Lung microvascular endothelial cell (primary cell): ENCODE results near the gene NEIL1. TPM values are rescaled to one million over a fixed set of nuclear protein-coding genes. Genes with fewer than 3 reads are reported as not detected.
A peak's percentile ranks its signal among the peaks of the same experiment; 100 is the strongest.
"Not testable (repeated sequence)": the region's sequence is repeated elsewhere in the genome, so short reads cannot be mapped to it uniquely, and the experiment has no call there.

ENCODE experiments used
- DNase-seq, 2 donors: peaks; one replicate each; pipeline versions ENCODE4 v3.0.0 to v3.0.0-alpha.2; 2010; ENCODE audit warnings: low read depth in 2 of 2
- total RNA-seq: library from RNA; depleted of rRNA; stranded (reverse); fragments of >200 nt; gene quantifications from 2 replicates; pipeline ENCODE4 v1.2.1, GENCODE V29; 2014

The NEIL1 gene
- total RNA-seq, 1 donor from 2014 or later: 13.3 TPM

- not testable (repeated sequence) for DNase-seq
Measured at GRCh38 chr15:75333654-75334419, 13.0 kb upstream of the NEIL1 start.

DNA sequence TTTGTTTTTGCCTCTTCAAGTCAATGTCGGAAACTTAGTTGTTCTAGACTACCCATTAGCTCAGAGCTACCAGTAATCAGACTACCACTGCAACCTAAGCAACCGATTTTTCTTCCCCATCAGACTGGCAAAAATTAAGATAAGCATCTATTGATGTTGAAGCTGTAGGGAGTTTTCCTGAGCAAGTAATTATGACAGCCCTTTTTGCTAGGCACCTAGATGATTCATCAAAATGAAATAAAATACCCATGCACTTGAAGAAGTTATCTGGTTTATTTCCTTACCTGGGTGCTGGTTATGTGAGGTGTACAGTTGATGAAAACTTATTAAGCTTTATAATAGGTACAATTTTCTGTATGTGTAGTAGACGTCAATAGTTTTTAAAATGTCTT, 11.5 kb upstream of the NEIL1 start:
- no peak for DNase-seq

DNA sequence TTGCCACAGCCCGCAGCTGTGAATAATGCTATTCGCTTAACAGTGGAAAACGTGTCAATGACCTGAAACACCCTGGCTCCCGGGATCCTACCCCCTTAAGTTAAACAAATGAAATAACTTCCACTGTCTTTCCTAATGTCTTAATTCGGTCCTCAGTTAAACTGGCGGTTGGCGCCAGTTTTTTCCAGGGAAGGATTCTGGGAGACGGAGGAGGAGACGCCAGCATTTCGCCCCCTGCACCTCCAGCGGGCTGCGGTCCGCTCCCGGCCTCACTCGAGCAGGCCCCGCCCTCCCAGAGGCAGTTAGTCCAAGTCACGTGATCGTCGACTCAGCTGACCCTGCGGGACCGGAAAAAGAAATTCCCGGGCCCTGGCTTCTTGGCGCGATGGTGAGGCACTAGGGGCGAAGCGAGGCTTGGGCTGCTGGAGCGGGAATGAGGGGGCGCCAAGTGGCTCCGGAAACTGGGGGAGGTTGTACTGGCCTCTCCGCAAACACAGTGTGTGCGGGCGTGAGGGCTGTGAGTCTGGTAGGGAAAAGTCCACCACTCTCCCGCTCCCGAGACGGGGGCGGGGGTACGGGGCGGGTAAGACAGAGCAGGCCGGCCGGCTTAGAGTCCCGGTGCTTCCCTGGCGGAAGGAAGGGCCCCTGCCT, 11.0 kb upstream of the NEIL1 start, which contains the start of gene COMMD4:
Gene COMMD4, plus strand, starts transcription at position 359 of the 651 bp plus-strand sequence. Its CDS starts 27 bp downstream, at position 386.
- DNase-seq: peak; percentile 94 to 95

DNA sequence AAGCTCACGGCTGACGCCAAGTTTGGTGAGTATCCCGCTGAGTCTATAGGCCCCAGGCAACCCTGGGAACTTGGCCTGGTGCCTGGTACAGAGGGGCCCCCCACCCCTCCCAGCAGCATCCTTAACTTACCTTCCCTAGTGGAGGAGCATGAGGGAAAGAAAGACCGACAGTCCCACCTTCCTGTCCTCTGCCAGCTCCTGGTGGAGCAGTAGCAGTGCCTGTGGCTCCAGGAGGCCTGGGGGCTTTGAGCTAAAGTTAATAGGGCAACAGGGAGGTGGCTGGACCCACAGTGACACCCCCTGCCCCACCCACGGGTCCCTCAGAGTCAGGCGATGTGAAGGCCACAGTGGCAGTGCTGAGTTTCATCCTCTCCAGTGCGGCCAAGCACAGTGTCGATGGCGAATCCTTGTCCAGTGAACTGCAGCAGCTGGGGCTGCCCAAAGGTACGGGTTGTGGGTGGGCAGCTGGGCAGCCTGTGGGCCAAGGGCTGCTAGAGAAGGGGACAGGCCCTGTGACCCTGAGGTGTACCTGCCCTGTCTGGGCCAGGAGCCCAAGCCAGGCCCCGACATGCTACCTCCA, 8.1 kb upstream of the NEIL1 start:
- DNase-seq: no peak

- DNase-seq: no peak
Measured at GRCh38 chr15:75339531-75340240, 7.2 kb upstream of the NEIL1 start.

- DNase-seq: no peak
Measured at GRCh38 chr15:75342221-75342620, 4.6 kb upstream of the NEIL1 start.

DNA sequence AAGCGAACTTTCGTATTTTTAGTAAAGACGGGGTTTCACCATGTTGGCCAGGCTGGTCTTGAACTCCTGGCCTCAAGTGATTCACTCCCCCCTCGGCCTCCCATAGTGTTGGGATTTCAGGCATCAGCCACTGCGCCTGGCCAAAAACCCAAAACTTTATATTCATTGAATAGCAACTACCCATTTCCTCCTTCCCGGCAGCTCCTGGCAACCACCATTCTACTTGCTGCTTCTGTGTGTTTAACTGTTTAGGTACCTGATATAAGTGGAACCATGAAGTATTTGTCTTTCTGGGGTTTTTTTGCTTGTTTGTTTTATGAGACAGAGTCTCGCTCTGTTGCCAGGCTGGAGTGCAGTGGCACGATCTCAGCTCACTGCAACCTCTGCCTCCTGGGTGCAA, 2.9 kb upstream of the NEIL1 start:
- peak in 1 of 2 donors; percentile 21 for DNase-seq

DNA sequence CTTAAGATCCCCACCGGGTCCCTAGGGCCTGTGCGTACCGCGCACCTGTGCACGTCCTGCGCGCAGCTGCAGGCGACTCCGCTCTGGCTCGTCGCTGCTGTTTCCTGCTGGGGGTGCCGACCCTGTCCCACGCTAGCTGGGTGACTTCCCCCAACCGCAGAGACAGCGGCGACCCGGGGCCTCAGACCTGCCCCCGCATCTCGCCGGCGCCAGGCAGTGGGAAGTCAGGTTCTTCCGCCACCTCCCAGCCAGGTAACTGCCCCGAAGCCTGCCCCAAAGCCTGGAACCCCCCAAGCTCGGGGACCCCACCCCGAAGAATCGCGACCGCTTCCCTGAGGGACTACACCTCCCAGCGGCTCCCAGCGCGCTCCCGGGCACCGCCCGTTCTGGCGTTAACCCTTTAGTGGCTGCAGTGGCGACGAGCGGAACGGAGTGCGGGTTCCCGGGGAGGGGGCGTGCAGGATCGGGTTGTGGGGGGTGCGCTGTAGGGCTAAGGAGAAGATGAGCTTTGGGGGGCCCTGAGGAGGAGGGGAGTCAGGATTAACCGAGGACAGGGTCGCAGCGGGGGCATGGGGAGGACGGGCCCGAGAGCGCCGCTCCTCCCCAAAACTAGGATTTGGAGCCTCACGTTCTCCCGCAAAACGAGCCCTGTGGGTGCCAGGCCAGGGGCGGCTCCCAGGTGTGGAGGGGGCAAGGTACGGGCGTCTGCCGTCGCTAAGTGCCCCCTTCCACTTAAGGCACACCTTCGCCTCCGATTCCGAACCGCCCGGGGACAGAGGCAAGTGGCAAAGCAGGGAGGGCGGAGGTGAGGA, 589 bp downstream of the NEIL1 start:
- DNase-seq: peak; percentile 22 to 59

GRCh38 chr15:75348034-75348561, 1.3 kb downstream of the NEIL1 start:
- peak in 1 of 2 donors; percentile 14 for DNase-seq

DNA sequence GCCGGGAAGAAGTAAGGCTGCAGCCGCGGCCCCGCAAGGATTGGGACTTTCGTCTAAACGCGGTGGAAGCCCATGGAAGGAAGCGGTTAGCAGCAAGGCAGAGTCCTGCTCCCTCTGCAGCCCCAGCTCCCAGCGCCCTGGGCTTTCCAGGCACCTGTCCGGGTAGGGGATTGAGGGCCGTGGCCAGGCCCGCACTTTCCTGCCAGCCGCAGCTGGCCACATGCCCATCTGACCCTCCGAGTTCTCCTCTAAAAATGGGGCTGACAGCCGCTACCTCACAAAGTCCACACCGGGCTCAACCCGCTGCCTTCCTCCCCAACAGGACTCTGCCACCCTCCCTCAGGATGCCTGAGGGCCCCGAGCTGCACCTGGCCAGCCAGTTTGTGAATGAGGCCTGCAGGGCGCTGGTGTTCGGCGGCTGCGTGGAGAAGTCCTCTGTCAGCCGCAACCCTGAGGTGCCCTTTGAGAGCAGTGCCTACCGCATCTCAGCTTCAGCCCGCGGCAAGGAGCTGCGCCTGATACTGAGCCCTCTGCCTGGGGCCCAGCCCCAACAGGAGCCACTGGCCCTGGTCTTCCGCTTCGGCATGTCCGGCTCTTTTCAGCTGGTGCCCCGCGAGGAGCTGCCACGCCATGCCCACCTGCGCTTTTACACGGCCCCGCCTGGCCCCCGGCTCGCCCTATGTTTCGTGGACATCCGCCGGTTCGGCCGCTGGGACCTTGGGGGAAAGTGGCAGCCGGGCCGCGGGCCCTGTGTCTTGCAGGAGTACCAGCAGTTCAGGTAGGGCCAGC, 1.9 kb downstream of the NEIL1 start:
- DNase-seq: peak in 1 of 2 donors; percentile 14

- not testable (repeated sequence) for DNase-seq
Measured at GRCh38 chr15:75349351-75349669, 2.5 kb downstream of the NEIL1 start.

- no peak for DNase-seq
Measured at GRCh38 chr15:75349851-75350588, 3.2 kb downstream of the NEIL1 start.

GRCh38 chr15:75350601-75351361, 3.9 kb downstream of the NEIL1 start:
- no peak for DNase-seq

GRCh38 chr15:75352186-75353080, 5.6 kb downstream of the NEIL1 start:
- DNase-seq: no peak

DNA sequence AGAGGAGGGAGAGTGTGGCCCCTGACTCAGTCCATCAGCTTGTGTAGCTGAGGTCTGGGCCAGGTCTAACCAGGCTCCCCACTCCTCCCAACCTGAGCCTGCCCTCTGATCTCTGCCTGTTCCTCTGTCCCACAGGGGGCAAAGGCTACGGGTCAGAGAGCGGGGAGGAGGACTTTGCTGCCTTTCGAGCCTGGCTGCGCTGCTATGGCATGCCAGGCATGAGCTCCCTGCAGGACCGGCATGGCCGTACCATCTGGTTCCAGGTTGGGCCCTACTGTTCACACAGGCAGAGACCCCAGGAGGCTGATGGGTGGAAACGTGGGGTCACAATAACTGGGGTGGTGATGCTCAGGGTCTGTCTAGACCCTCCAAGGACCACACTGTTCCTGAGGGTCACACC, 6.8 kb downstream of the NEIL1 start:
- no peak for DNase-seq

DNA sequence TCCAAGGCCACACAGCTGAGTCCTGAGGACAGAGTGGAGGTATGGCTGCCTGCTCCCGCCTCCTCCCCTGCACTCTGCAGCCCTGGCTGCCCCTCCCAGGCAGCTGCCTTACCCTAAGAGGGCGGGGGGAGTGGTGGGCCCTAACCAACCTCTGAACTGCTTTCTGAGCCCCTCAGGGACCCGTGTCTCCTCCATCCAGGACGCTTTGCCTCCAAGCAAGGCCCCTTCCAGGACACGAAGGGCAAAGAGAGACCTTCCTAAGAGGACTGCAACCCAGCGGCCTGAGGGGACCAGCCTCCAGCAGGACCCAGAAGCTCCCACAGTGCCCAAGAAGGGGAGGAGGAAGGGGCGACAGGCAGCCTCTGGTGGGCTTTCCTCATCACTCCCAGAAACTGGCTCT, 7.6 kb downstream of the NEIL1 start:
- no peak for DNase-seq

GRCh38 chr15:75355369-75355768, 8.5 kb downstream of the NEIL1 start:
- DNase-seq: no peak

DNA sequence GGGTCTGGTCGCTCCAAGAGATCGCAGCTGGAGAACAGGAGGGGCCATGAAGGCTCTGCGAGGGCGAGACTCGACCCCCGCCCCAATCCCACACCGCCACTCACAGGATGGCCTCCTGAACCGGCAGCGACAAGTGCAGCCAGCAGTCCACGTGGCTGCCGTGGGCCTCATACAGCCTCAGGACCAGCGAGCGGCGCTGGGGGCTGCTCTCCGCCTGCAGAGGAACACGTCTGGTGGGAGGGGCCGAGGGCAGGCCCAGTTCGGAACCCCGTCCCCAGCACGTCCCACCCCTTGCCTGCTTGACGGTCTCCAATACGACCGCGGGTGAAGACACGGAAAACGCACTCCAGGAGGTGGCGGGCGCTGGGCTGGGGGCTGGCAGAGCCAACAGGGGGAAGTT, 9.2 kb downstream of the NEIL1 start:
- DNase-seq: no peak
